HepG2 (cell line): ENCODE measurements around the gene BANP. TPM values are rescaled to one million over a fixed set of nuclear protein-coding genes. Genes with fewer than 3 reads are reported as not detected.

ENCODE experiments used
- ATAC-seq: fragments of 200-7000 bp; cut with Tn5 transposase; 3 replicates; pipeline ENCODE4 v1.9.1; 2020; ENCODE audit warnings: mild to moderate bottlenecking, moderate library complexity
- BruUV-seq: library from RNA; stranded (reverse); fragments of 400-500 nt; replicated peaks from 2 replicates; lab custom pipeline; 2021; lab: Mats Ljungman, UMichigan
- CTCF ChIA-PET: fragments of 300-600 bp; formaldehyde crosslinking; extraction: SDS; loops from one replicate; lab custom pipeline; 2021; ENCODE audit warnings: low total read pairs, inconsistent platforms, low intra/inter-chr PET ratio; lab: Yijun Ruan, JAX
- POLR2A ChIA-PET: fragments of 350-600 bp; sonication (Branson Sonifier 250); formaldehyde crosslinking; loops from one replicate; lab custom pipeline; 2020; ENCODE audit warnings: antibody characterized with exemption, inconsistent platforms; lab: Yijun Ruan, JAX
- DNase-seq: peaks from one replicate; pipeline ENCODE4 v3.0.0-alpha.2; 2015; ENCODE audit warnings: low spot score
- FAIRE-seq: peaks from 3 replicates; lab custom pipeline; 2011; peaks lifted over from hg19 to GRCh38; lab: Jason Lieb, UNC
- H2AFZ ChIP-seq: one replicate; pipeline ENCODE4 v1.6.1; 2011; ENCODE audit warnings: low read length, inconsistent platforms
- H3K27ac ChIP-seq: fragments of 300-600 bp; 3 replicates; pipeline ENCODE4 v1.8.0; 2011; ENCODE audit warnings: mixed run types, mild to moderate bottlenecking, mixed read lengths, low read length, inconsistent platforms; ENCODE audit not compliant: insufficient read depth; ENCODE audit errors: extremely low read length
- H3K27me3 ChIP-seq, 2 experiments: fragments of 200-600 bp in 1 of 2; 2 replicates in 1 of 2; 3 replicates in 1 of 2; pipeline versions ENCODE4 v1.6.0 to v1.8.0; 2011; ENCODE audit warnings: low read length in 2 of 2, mild to moderate bottlenecking in 2 of 2, moderate library complexity in 2 of 2, inconsistent platforms in 1 of 2; ENCODE audit not compliant: insufficient read depth in 2 of 2, control insufficient read depth in 1 of 2
- H3K36me3 ChIP-seq, 2 experiments: fragments of 200-600 bp in 1 of 2; replicated peaks in 1 of 2; 2 replicates in 1 of 2; 3 replicates in 1 of 2; pipeline versions ENCODE4 v1.5.1 to v1.8.0; 2011; ENCODE audit warnings: low read length in 2 of 2, inconsistent platforms in 1 of 2; ENCODE audit not compliant: insufficient read depth in 2 of 2, control insufficient read depth in 1 of 2
- H3K4me1 ChIP-seq: 2 replicates; pipeline ENCODE4 v1.5.1; 2012; ENCODE audit warnings: low read length, inconsistent platforms; ENCODE audit not compliant: insufficient read depth
- H3K4me2 ChIP-seq: 2 replicates; pipeline ENCODE4 v1.6.0; 2011; ENCODE audit warnings: low read depth, low read length, inconsistent platforms
- H3K4me3 ChIP-seq, 3 experiments: fragments of 200-600 bp in 1 of 3; sonication (generic), shearing (Covaris generic) in 1 of 3; replicated peaks in 1 of 3; 2 replicates each; pipeline ENCODE4 v1.5.1; 2011 to 2016; ENCODE audit warnings: low read length in 3 of 3, inconsistent platforms in 2 of 3, low read depth in 2 of 3, mild to moderate bottlenecking in 2 of 3, control low read depth in 1 of 3, mixed read lengths in 1 of 3; ENCODE audit not compliant: insufficient read depth in 1 of 3
- H3K79me2 ChIP-seq: one replicate; pipeline ENCODE4 v1.6.1; 2011; ENCODE audit warnings: low read length, inconsistent platforms; ENCODE audit not compliant: insufficient read depth
- H3K9ac ChIP-seq: 2 replicates; pipeline ENCODE4 v1.6.0; 2011; ENCODE audit warnings: mild to moderate bottlenecking, low read depth, low read length, inconsistent platforms; ENCODE audit not compliant: insufficient read depth
- H3K9me3 ChIP-seq: 2 replicates; pipeline ENCODE4 v1.5.1; 2012; ENCODE audit warnings: mild to moderate bottlenecking, low read length
- H4K20me1 ChIP-seq: 2 replicates; pipeline ENCODE4 v1.6.0; 2011; ENCODE audit warnings: inconsistent platforms, mild to moderate bottlenecking, low read length, moderate library complexity; ENCODE audit not compliant: insufficient read depth
- GFI1 ChIP-seq: sonication (generic); formaldehyde crosslinking; IDR thresholded peaks from 2 replicates; pipeline ENCODE4 v1.5.0; 2020; ENCODE audit warnings: missing genetic modification reagents, mild to moderate bottlenecking, borderline replicate concordance
- ZNF841 ChIP-seq: sonication (generic); formaldehyde crosslinking; IDR thresholded peaks from 2 replicates; pipeline ENCODE4 v1.8.1; 2023; ENCODE audit warnings: missing genetic modification reagents, borderline replicate concordance
- WGBS: methylation state at CpG from one replicate; pipeline ENCODE4 v1.1.6; 2017; ENCODE audit warnings: low lambda C conversion rate; 5-methylcytosine and 5-hydroxymethylcytosine counted together
- in situ Hi-C: cut with HindIII; loops from 2 replicates; pipeline ENCODE4 v1.10.0; 2017; ENCODE audit warnings: low pct_unique_long_range_greater_than_20kb; ENCODE audit not compliant: extremely low pct_ligation_motif_present
- intact Hi-C: fragments of 100-400 bp; cut with micrococcal nuclease; formaldehyde crosslinking; loops from one replicate; pipeline ENCODE4 v1.10.0; 2022; ENCODE audit not compliant: unreplicated experiment
- polyA plus RNA-seq, 8 experiments: library from polyadenylated mRNA; depleted of rRNA in 3 of 8; stranded (reverse) in 7 of 8; unstranded in 1 of 8; fragments of >200 nt; fragmentation: Illumina TruSeq in 4 of 8; extraction: Trizol in 4 of 8; gene quantifications; 2 replicates each; pipeline versions ENCODE4 v1.2.1 to v1.2.3, GENCODE V29; 2011 to 2016; ENCODE audit warnings: low read depth in 4 of 8, missing spikeins in 1 of 8, mixed read lengths in 1 of 8; ENCODE audit not compliant: insufficient read depth in 1 of 8
- total RNA-seq, 5 experiments: library from RNA; depleted of rRNA; stranded (reverse); fragments of >200 nt; fragmentation: Illumina TruSeq; extraction: Trizol; gene quantifications; 2 replicates each; pipeline ENCODE4 v1.2.3, GENCODE V29; 2016; ENCODE audit warnings: low read depth in 1 of 5
- TF ChIP-seq, protein P1 (sequence below): sonication (generic); formaldehyde crosslinking; IDR thresholded peaks from 2 replicates; pipeline ENCODE4 v1.5.0; 2020; ENCODE audit warnings: mild to moderate bottlenecking, missing genetic modification reagents, borderline replicate concordance
- TF ChIP-seq, protein P2 (sequence below): IDR thresholded peaks from 2 replicates; pipeline ENCODE4 v1.6.1; 2016
- TF ChIP-seq, protein P3 (sequence below): sonication (generic); formaldehyde crosslinking; IDR thresholded peaks from 2 replicates; pipeline ENCODE4 v1.4.0; 2020; ENCODE audit warnings: missing genetic modification reagents
- TF ChIP-seq, protein P4 (sequence below): sonication (generic); formaldehyde crosslinking; IDR thresholded peaks from 2 replicates; pipeline ENCODE4 v1.5.1; 2020; ENCODE audit warnings: missing genetic modification reagents, mild to moderate bottlenecking, borderline replicate concordance

The BANP gene
- total and polyA plus RNA-seq, 2 of the 13 experiments (the other 11 are each of a cell fraction or from before 2014, with no cell fraction given): 20.2 to 23.8 TPM

DNA sequence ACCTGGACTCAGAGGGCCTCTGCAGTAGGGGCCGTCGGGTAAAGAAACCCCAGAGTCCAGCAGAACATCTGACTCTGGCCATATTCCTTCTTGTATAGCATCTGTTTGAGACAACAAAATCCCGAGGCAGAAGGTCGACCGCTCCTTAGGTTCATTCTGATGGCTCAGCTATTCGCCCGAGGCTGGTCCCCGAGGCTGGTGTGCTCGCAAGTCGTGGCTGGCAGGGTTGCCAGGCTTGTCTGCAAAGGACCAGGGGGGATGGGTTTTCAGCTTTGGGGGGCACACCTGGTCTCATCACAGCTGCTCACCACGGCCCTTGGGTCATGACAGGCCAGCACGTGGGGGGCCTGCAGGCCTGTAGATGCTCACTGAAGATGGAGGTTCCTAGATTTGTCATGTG is 119.1 kb downstream of the BANP start:
- H3K27me3 ChIP-seq: no peaks in the 10 kb centered on the region
- no peak for FAIRE-seq
- BruUV-seq: no TSS peak
- ChIA-PET CTCF (no interaction called here), POLR2A (no interaction called here)
- no peaks in the 10 kb centered on the region for H3K9me3 ChIP-seq
- H4K20me1 ChIP-seq: no peaks in the 10 kb centered on the region
- ATAC-seq: no peak
- no peaks in the 10 kb centered on the region for H3K4me1 ChIP-seq
- no peak overlapping the region for H3K4me3 ChIP-seq
- H3K9ac ChIP-seq: no peak overlapping the region
- intact Hi-C loops: no loop called here
- TF ChIP-seq, protein P1, sequence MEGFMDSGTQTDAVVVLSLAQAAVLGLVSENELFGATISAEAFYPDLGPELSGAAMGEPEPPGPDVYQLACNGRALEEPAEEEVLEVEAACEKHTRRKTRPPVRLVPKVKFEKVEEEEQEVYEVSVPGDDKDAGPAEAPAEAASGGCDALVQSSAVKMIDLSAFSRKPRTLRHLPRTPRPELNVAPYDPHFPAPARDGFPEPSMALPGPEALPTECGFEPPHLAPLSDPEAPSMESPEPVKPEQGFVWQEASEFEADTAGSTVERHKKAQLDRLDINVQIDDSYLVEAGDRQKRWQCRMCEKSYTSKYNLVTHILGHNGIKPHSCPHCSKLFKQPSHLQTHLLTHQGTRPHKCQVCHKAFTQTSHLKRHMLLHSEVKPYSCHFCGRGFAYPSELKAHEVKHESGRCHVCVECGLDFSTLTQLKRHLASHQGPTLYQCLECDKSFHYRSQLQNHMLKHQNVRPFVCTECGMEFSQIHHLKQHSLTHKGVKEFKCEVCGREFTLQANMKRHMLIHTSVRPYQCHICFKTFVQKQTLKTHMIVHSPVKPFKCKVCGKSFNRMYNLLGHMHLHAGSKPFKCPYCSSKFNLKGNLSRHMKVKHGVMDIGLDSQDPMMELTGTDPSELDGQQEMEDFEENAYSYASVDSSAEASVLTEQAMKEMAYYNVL (CRISPR knock-in tag): no peak
- TF ChIP-seq, protein P2, sequence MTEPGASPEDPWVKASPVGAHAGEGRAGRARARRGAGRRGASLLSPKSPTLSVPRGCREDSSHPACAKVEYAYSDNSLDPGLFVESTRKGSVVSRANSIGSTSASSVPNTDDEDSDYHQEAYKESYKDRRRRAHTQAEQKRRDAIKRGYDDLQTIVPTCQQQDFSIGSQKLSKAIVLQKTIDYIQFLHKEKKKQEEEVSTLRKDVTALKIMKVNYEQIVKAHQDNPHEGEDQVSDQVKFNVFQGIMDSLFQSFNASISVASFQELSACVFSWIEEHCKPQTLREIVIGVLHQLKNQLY (CRISPR knock-in tag): no peak
- TF ChIP-seq ZNF841 (CRISPR knock-in tag): no peak
- H3K27ac ChIP-seq: no peak overlapping the region
- H2AFZ ChIP-seq: no peak overlapping the region
- no peak overlapping the region for H3K4me2 ChIP-seq
- peaks cover 19 to 28% of the 10 kb centered on the region in 2 experiments; a peak in 4 of 5 replicates for H3K36me3 ChIP-seq
- WGBS: 90% methylated on average over 12 of the region's 12 CpGs
- no peak for DNase-seq
- in situ Hi-C loops: no loop called here
- no peaks in the 10 kb centered on the region for H3K79me2 ChIP-seq

DNA sequence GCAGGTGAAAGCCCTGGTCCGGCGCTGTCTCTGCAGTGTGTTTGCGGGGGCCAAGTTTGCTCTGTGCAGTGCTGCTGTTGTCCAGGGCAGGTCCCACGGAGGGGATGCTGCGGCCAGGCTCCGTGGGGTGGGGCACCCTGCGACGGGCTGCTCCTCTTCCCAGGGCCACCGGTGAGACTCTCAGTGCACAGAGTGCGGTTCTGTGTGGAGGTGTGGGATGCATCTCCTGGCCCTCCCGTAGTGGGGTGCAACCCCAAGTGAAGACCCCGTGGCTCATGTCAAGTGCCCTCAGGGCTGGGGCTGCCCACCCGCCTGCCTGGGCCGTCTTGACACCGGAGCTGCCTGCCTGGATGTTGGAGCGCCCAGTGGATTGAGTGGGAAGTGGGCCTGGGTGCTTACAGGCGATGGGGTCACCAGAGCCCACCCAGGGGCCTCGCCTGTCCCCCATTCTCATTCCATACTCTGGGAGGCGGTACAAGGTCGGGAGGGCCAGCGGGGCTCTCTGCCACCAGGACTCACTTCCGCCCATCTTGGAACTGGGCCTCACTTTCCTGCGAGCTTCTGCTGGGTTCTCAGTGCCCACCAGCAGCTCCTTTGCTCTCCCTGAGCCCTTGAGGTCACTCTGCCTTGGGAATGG is 119.9 kb downstream of the BANP start:
- Histone ChIP-seq H3K27me3 (no peaks in the 10 kb centered on the region), H3K9ac (no peak overlapping the region), H4K20me1 (no peaks in the 10 kb centered on the region), H3K79me2 (no peaks in the 10 kb centered on the region), H3K36me3 (peaks cover 19 to 28% of the 10 kb centered on the region in 2 experiments; a peak in 4 of 5 replicates), H3K27ac (no peak overlapping the region), H3K9me3 (no peaks in the 10 kb centered on the region), H3K4me2 (no peak overlapping the region), H2AFZ (no peak overlapping the region), H3K4me3 (no peak overlapping the region), H3K4me1 (no peaks in the 10 kb centered on the region)
- in situ Hi-C loops (no loop called here), intact Hi-C loops (no loop called here)
- POLR2A ChIA-PET: no interaction called here
- ATAC-seq (no peak), DNase-seq (no peak), FAIRE-seq (no peak)
- CTCF ChIA-PET: no interaction called here
- WGBS: 92% methylated on average over 14 of the region's 23 CpGs
- no TSS peak for BruUV-seq
- TF ChIP-seq, protein P3, sequence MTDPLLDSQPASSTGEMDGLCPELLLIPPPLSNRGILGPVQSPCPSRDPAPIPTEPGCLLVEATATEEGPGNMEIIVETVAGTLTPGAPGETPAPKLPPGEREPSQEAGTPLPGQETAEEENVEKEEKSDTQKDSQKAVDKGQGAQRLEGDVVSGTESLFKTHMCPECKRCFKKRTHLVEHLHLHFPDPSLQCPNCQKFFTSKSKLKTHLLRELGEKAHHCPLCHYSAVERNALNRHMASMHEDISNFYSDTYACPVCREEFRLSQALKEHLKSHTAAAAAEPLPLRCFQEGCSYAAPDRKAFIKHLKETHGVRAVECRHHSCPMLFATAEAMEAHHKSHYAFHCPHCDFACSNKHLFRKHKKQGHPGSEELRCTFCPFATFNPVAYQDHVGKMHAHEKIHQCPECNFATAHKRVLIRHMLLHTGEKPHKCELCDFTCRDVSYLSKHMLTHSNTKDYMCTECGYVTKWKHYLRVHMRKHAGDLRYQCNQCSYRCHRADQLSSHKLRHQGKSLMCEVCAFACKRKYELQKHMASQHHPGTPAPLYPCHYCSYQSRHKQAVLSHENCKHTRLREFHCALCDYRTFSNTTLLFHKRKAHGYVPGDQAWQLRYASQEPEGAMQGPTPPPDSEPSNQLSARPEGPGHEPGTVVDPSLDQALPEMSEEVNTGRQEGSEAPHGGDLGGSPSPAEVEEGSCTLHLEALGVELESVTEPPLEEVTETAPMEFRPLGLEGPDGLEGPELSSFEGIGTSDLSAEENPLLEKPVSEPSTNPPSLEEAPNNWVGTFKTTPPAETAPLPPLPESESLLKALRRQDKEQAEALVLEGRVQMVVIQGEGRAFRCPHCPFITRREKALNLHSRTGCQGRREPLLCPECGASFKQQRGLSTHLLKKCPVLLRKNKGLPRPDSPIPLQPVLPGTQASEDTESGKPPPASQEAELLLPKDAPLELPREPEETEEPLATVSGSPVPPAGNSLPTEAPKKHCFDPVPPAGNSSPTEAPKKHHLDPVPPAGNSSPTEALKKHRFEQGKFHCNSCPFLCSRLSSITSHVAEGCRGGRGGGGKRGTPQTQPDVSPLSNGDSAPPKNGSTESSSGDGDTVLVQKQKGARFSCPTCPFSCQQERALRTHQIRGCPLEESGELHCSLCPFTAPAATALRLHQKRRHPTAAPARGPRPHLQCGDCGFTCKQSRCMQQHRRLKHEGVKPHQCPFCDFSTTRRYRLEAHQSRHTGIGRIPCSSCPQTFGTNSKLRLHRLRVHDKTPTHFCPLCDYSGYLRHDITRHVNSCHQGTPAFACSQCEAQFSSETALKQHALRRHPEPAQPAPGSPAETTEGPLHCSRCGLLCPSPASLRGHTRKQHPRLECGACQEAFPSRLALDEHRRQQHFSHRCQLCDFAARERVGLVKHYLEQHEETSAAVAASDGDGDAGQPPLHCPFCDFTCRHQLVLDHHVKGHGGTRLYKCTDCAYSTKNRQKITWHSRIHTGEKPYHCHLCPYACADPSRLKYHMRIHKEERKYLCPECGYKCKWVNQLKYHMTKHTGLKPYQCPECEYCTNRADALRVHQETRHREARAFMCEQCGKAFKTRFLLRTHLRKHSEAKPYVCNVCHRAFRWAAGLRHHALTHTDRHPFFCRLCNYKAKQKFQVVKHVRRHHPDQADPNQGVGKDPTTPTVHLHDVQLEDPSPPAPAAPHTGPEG (CRISPR knock-in tag): no peak
- TF ChIP-seq, protein P4, sequence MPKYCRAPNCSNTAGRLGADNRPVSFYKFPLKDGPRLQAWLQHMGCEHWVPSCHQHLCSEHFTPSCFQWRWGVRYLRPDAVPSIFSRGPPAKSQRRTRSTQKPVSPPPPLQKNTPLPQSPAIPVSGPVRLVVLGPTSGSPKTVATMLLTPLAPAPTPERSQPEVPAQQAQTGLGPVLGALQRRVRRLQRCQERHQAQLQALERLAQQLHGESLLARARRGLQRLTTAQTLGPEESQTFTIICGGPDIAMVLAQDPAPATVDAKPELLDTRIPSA (CRISPR knock-in tag): no peak
- TF ChIP-seq GFI1 (CRISPR knock-in tag): no peak
